HG03064 (cell line): ENCODE results near the gene GUCA2B.

Source experiments
- ATAC-seq: cut with Tn5 transposase; IDR thresholded peaks from one replicate; pipeline ENCODE4 v1.9.1; 2021; ENCODE audit warnings: low read depth; ENCODE audit not compliant: unreplicated experiment

The GUCA2B gene

GRCh38 chr1:42142894-42143675 is 10.1 kb upstream of the GUCA2B start:
- no peak for ATAC-seq

GRCh38 chr1:42143896-42144710 is 9.1 kb upstream of the GUCA2B start:
- no peak for ATAC-seq

GRCh38 chr1:42144711-42145388 is 8.4 kb upstream of the GUCA2B start:
- no peak for ATAC-seq

- no peak for ATAC-seq
These were observed 7.9 kb upstream of the GUCA2B start for GRCh38 chr1:42145389-42145716.

GRCh38 chr1:42145764-42146625 is 7.2 kb upstream of the GUCA2B start:
- ATAC-seq = no peak

GRCh38 chr1:42146626-42147320 is 6.4 kb upstream of the GUCA2B start:
- ATAC-seq = no peak

GRCh38 chr1:42148166-42148565 is 5.0 kb upstream of the GUCA2B start:
- ATAC-seq = no peak

GRCh38 chr1:42150651-42151050 is 2.6 kb upstream of the GUCA2B start:
- ATAC-seq = no peak

GRCh38 chr1:42152119-42152518 is 1.1 kb upstream of the GUCA2B start:
- ATAC-seq = no peak

- ATAC-seq = no peak
These were observed 414 bp downstream of the GUCA2B start for GRCh38 chr1:42153624-42154023.

- no peak for ATAC-seq
These were observed 1.5 kb downstream of the GUCA2B start for GRCh38 chr1:42154685-42155084.

GRCh38 chr1:42155362-42155761 is 2.2 kb downstream of the GUCA2B start:
- ATAC-seq = no peak

- ATAC-seq = no peak
These were observed 4.5 kb downstream of the GUCA2B start for GRCh38 chr1:42157667-42158066.

GRCh38 chr1:42158189-42158588 is 5.0 kb downstream of the GUCA2B start:
- ATAC-seq = no peak

- ATAC-seq = no peak
These were observed 9.0 kb downstream of the GUCA2B start for GRCh38 chr1:42162181-42162580.

GRCh38 chr1:42163114-42163513 is 9.9 kb downstream of the GUCA2B start:
- no peak for ATAC-seq

GRCh38 chr1:42163536-42164503 is 10.6 kb downstream of the GUCA2B start:
- no peak for ATAC-seq

- ATAC-seq = no peak
These were observed 11.6 kb downstream of the GUCA2B start, which contains the start of gene GUCA2A for GRCh38 chr1:42164551-42165420. TSS of gene GUCA2A (minus strand) at chr1:42164745. CDS start at chr1:42164712, 33 bp downstream.
